CD14-positive monocyte (primary cell): ENCODE measurements around the gene WSB1. TPM values are rescaled to one million over a fixed set of nuclear protein-coding genes. Genes with fewer than 3 reads are reported as not detected.

Experiments
- DNase-seq, 3 donors: peaks; one replicate each; pipeline ENCODE4 v3.0.0-alpha.2; 2011 to 2022
- H2AFZ ChIP-seq: 2 replicates; pipeline ENCODE4 v1.6.0; 2012; ENCODE audit warnings: mild to moderate bottlenecking, low read depth, low read length, inconsistent platforms; ENCODE audit not compliant: insufficient read depth, poor library complexity, severe bottlenecking
- H3K27ac ChIP-seq, 2 donors: 1 replicate in 1 of 2; 2 replicates in 1 of 2; pipeline ENCODE4 v1.5.1; 2012 to 2013; ENCODE audit warnings: low read length in 2 of 2, control low read depth in 1 of 2, inconsistent platforms in 1 of 2, low read depth in 1 of 2, mild to moderate bottlenecking in 1 of 2
- H3K27me3 ChIP-seq, 2 donors: one replicate each; pipeline versions ENCODE4 v1.6.0 to v1.6.1; 2011 to 2013; ENCODE audit warnings: low read length in 2 of 2; ENCODE audit not compliant: control insufficient read depth in 2 of 2, insufficient read depth in 2 of 2
- H3K36me3 ChIP-seq, 2 donors: replicated peaks in 1 of 2; 1 replicate in 1 of 2; 2 replicates in 1 of 2; pipeline versions ENCODE4 v1.5.1 to v1.6.1; 2012 to 2013; ENCODE audit warnings: low read length in 2 of 2, control low read depth in 1 of 2, inconsistent platforms in 1 of 2, mild to moderate bottlenecking in 1 of 2; ENCODE audit not compliant: insufficient read depth in 2 of 2, control insufficient read depth in 1 of 2
- H3K4me1 ChIP-seq, 2 donors: 1 replicate in 1 of 2; 2 replicates in 1 of 2; pipeline versions ENCODE4 v1.5.1 to v1.6.1; 2012 to 2013; ENCODE audit warnings: low read length in 2 of 2, control low read depth in 1 of 2, inconsistent platforms in 1 of 2, mild to moderate bottlenecking in 1 of 2, moderate library complexity in 1 of 2; ENCODE audit not compliant: insufficient read depth in 2 of 2, control insufficient read depth in 1 of 2
- H3K4me2 ChIP-seq: replicated peaks from 2 replicates; pipeline ENCODE3; 2012; ENCODE audit warnings: low read length, moderate library complexity, mild to moderate bottlenecking; ENCODE audit not compliant: poor library complexity, severe bottlenecking; ENCODE audit errors: extremely low read depth
- H3K4me3 ChIP-seq, 3 experiments: fragments of 200-600 bp in 1 of 3; sonication (generic) in 1 of 3; replicated peaks in 1 of 3; 1 replicate in 2 of 3; 2 replicates in 1 of 3; pipeline ENCODE4 v1.5.1; 2011 to 2013; ENCODE audit warnings: low read length in 3 of 3, mild to moderate bottlenecking in 3 of 3, control low read depth in 2 of 3, low read depth in 2 of 3, inconsistent platforms in 1 of 3, moderate library complexity in 1 of 3
- H3K79me2 ChIP-seq: 2 replicates; pipeline ENCODE4 v1.6.0; 2012; ENCODE audit warnings: mild to moderate bottlenecking, control low read depth, inconsistent platforms, low read length, moderate library complexity; ENCODE audit not compliant: insufficient read depth
- H3K9ac ChIP-seq: 2 replicates; pipeline ENCODE4 v1.6.0; 2017; ENCODE audit warnings: low read length, mild to moderate bottlenecking; ENCODE audit not compliant: insufficient read depth, poor library complexity, severe bottlenecking
- H3K9me3 ChIP-seq, 2 donors: replicated peaks in 1 of 2; 1 replicate in 1 of 2; 2 replicates in 1 of 2; pipeline versions ENCODE4 v1.5.1 to v1.6.1; 2012 to 2013; ENCODE audit warnings: low read length in 2 of 2, control low read depth in 1 of 2; ENCODE audit not compliant: control insufficient read depth in 1 of 2, insufficient read depth in 1 of 2
- H4K20me1 ChIP-seq: 2 replicates; pipeline ENCODE4 v1.6.0; 2012; ENCODE audit warnings: mild to moderate bottlenecking, low read length, control low read depth, moderate library complexity; ENCODE audit not compliant: insufficient read depth
- H3K27ac Mint-ChIP-seq, 7 donors: one replicate each; pipeline ENCODE4 v1.8.0; 2020; ENCODE audit warnings: mild to moderate bottlenecking in 7 of 7, mixed read lengths in 7 of 7, moderate library complexity in 6 of 7, inconsistent platforms in 2 of 7
- H3K27me3 Mint-ChIP-seq, 3 donors: one replicate each; pipeline ENCODE4 v1.8.0; 2021 to 2022; ENCODE audit warnings: low read depth in 3 of 3, mild to moderate bottlenecking in 3 of 3, mixed read lengths in 3 of 3, moderate library complexity in 3 of 3, inconsistent platforms in 1 of 3
- H3K36me3 Mint-ChIP-seq, 2 donors: one replicate each; pipeline ENCODE4 v1.8.0; 2020; ENCODE audit warnings: mixed read lengths in 2 of 2, inconsistent platforms in 1 of 2, mild to moderate bottlenecking in 1 of 2
- H3K4me1 Mint-ChIP-seq: one replicate; pipeline ENCODE4 v1.8.0; 2020; ENCODE audit warnings: mild to moderate bottlenecking, mixed read lengths
- H3K4me3 Mint-ChIP-seq, 2 donors: one replicate each; pipeline ENCODE4 v1.8.0; 2020; ENCODE audit warnings: mild to moderate bottlenecking in 2 of 2, mixed read lengths in 2 of 2, moderate library complexity in 1 of 2
- H3K9me3 Mint-ChIP-seq, 7 donors: one replicate each; pipeline ENCODE4 v1.8.0; 2020 to 2022; ENCODE audit warnings: mixed read lengths in 7 of 7, mild to moderate bottlenecking in 6 of 7, moderate library complexity in 6 of 7, inconsistent platforms in 2 of 7
- WGBS: methylation state at CpG from one replicate; pipeline ENCODE4 v1.1.5; 2013; ENCODE audit warnings: missing lambda C conversion rate; ENCODE audit not compliant: insufficient coverage; 5-methylcytosine and 5-hydroxymethylcytosine counted together
- intact Hi-C, 2 donors: fragments of 100-400 bp; cut with micrococcal nuclease; formaldehyde crosslinking; loops; one replicate each; pipeline versions ENCODE4 v1.15.0 to v1.15.1; 2023
- polyA plus RNA-seq, 3 donors: library from polyadenylated mRNA; depleted of rRNA in 1 of 3; unstranded in 2 of 3; stranded (reverse) in 1 of 3; fragments of 300-500 nt in 2 of 3; fragments of >200 nt in 1 of 3; fragmentation: Illumina TruSeq in 2 of 3; gene quantifications; 1 replicate in 2 of 3; 2 replicates in 1 of 3; pipeline ENCODE4 v1.2.3, GENCODE V29; 2012 to 2021
- TF ChIP-seq, protein P1 (sequence below): fragments of 200-600 bp; IDR thresholded peaks from one replicate; pipeline ENCODE4 v1.8.0; 2022; ENCODE audit warnings: antibody characterized with exemption, mild to moderate bottlenecking

Gene WSB1
- polyA plus RNA-seq, 3 donors = 220 to 368 (median 296) TPM

- intact Hi-C loops = loop anchor here (5.0 kb wide), 1 partner anchor 35 kb away; no protein-coding TSS in a partner anchor
- Mint-ChIP-seq H3K4me1 (peaks cover 72% of the 10 kb centered on the region), H3K9me3 (no peaks in the 10 kb centered on the region), H3K36me3 (no peaks in the 10 kb centered on the region), H3K27ac (peak overlapping the region; percentile 94 to 99 (median 98)), H3K4me3 (peak overlapping the region; percentile 66 to 68), H3K27me3 (no peaks in the 10 kb centered on the region)
- H3K4me2 ChIP-seq = peak overlapping the region; percentile 73
- TF ChIP-seq, protein P1, sequence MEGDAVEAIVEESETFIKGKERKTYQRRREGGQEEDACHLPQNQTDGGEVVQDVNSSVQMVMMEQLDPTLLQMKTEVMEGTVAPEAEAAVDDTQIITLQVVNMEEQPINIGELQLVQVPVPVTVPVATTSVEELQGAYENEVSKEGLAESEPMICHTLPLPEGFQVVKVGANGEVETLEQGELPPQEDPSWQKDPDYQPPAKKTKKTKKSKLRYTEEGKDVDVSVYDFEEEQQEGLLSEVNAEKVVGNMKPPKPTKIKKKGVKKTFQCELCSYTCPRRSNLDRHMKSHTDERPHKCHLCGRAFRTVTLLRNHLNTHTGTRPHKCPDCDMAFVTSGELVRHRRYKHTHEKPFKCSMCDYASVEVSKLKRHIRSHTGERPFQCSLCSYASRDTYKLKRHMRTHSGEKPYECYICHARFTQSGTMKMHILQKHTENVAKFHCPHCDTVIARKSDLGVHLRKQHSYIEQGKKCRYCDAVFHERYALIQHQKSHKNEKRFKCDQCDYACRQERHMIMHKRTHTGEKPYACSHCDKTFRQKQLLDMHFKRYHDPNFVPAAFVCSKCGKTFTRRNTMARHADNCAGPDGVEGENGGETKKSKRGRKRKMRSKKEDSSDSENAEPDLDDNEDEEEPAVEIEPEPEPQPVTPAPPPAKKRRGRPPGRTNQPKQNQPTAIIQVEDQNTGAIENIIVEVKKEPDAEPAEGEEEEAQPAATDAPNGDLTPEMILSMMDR = no peak
- H3K79me2 ChIP-seq = peaks cover 9% of the 10 kb centered on the region
- H2AFZ ChIP-seq = peak overlapping the region; percentile 60
- H3K4me3 ChIP-seq = peak overlapping the region in 1 of 3 experiments; percentile 63
- H3K4me1 ChIP-seq = peaks cover 76 to 80% of the 10 kb centered on the region in 2 donors
- peak overlapping the region; percentile 76 to 87 for H3K27ac ChIP-seq
- WGBS = no CpG with 5 or more reads among the region's 1 CpG
- H3K9me3 ChIP-seq = no peaks in the 10 kb centered on the region
- H3K27me3 ChIP-seq = no peaks in the 10 kb centered on the region
- no peaks in the 10 kb centered on the region for H4K20me1 ChIP-seq
- H3K9ac ChIP-seq = no peak overlapping the region
- H3K36me3 ChIP-seq = no peaks in the 10 kb centered on the region
- DNase-seq = peak; percentile 58 to 88 (median 84)
Observed at GRCh38 chr17:27282054-27282551, 11.8 kb upstream of the WSB1 start.

DNA sequence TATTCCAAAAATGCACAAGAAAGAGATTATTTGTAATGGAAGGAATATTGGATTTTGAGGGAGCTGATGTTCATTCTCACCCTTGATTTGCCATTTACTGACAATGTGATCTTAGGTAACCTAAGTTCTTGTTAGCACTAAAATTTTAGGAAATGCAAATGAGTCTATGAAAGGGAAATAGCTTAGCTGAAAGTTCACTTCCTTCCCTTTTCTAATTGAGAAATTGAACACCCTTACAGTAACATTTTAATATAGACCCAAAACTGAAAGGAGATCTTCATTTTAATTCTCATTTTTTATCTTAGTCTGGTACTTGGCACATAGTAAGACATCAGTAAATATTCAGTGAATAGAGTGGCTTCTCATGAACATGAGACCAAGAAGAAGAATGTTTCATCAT is 10.9 kb upstream of the WSB1 start:
- Histone ChIP-seq H3K9me3 (no peaks in the 10 kb centered on the region), H3K4me1 (peaks cover 76 to 80% of the 10 kb centered on the region in 2 donors), H3K4me3 (peak overlapping the region in 1 of 3 experiments; percentile 63), H3K79me2 (peaks cover 9% of the 10 kb centered on the region), H3K27me3 (no peaks in the 10 kb centered on the region), H3K36me3 (no peaks in the 10 kb centered on the region), H3K27ac (peak overlapping the region; percentile 76 to 87), H2AFZ (no peak overlapping the region), H3K9ac (no peak overlapping the region), H3K4me2 (peak overlapping the region; percentile 73), H4K20me1 (no peaks in the 10 kb centered on the region)
- Mint-ChIP-seq H3K27me3 (no peaks in the 10 kb centered on the region), H3K4me3 (peak overlapping the region in 1 of 2 donors; percentile 59), H3K9me3 (no peaks in the 10 kb centered on the region), H3K36me3 (no peaks in the 10 kb centered on the region), H3K4me1 (peaks cover 69% of the 10 kb centered on the region), H3K27ac (peak overlapping the region; percentile 94 to 99 (median 98))
- TF ChIP-seq, protein P1 = no peak
- intact Hi-C loops = loop anchor here (5.0 kb wide), 1 partner anchor 36 kb away; no protein-coding TSS in a partner anchor
- peak in 2 of 3 donors; percentile 65 to 81 for DNase-seq
